ENCODE measurements around the gene PPRC1. TPM values are rescaled to one million over a fixed set of nuclear protein-coding genes. Genes with fewer than 3 reads are reported as not detected.

The PPRC1 gene
- total RNA-seq, 1 donor from 2014 or later, result 27.4 TPM

DNA sequence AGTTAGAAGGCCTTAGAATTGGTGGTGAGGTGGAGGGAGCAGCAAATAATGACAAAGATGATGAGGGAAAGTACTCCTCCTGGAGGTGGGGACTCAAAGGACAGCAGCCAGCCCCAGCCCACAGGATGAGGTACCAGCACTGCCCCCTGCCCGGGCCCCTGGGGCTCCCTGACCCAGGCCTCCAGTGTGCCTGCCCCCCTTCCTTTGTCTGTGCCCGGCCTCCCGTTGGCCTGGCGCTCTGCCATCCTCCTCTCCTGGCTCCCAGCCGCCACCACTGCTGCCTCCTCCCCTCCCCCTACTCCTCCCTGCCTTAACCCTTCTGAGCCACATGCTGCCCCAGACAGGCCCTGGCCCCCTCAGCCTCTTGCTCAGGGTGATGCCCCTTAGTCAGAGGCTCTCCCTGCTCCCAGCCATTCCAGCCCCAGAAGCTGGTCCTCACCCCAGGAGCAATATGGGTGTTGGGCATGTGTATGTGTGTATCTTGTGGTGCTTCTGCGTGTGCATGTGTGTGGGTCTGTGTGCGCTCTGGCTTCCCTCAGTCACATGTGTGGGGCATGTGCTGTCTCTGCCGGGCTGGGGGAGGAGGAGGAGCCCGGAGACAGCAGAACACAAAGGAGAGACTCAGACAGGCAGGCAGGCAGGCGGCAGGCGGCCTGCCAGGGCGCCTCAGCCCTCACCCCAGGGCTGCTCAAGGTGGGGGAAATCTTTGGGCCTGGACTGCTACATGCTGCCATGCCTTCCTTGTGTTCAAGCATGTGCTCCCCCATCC lies 15.3 kb upstream of the PPRC1 start:
- ATAC-seq, result peak; percentile 12

- ATAC-seq, result no peak
Measured at GRCh38 chr10:102118867-102119266, 14.0 kb upstream of the PPRC1 start.

DNA sequence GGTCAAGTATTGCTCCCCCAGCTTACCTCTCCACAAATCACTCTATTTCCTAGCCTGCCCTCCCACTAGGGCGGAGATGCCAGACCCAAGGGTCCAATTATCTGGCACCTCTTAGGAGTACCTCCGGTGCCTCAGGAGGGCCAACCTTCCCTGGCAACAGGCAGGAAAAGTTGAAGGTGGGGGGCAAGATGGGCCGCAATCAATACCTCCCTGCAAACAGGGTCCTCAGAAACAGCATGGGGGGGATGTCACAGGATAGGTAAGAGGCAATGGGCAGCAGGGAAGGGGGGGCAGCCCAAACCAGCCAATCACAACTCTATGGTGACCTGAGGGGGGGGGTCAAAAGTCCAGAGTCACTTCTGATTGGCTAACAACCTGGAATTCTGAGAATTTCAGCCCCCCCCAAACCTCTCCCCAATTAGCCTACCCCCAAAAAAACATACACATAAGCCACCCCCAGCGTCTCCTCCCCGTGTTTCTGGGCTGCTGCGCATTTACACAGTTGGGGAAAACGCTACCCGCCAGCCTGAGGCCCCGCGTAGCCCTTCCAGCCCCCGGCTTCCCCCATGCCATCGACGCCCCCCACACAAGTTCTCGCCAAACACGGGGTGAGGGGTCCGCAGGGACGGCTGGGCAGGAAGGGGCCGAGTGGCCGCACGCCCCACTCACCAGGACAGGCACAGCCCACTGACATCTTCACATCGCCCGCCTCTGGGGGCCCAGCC lies 13.3 kb upstream of the PPRC1 start:
- ATAC-seq, result peak; percentile 5

DNA sequence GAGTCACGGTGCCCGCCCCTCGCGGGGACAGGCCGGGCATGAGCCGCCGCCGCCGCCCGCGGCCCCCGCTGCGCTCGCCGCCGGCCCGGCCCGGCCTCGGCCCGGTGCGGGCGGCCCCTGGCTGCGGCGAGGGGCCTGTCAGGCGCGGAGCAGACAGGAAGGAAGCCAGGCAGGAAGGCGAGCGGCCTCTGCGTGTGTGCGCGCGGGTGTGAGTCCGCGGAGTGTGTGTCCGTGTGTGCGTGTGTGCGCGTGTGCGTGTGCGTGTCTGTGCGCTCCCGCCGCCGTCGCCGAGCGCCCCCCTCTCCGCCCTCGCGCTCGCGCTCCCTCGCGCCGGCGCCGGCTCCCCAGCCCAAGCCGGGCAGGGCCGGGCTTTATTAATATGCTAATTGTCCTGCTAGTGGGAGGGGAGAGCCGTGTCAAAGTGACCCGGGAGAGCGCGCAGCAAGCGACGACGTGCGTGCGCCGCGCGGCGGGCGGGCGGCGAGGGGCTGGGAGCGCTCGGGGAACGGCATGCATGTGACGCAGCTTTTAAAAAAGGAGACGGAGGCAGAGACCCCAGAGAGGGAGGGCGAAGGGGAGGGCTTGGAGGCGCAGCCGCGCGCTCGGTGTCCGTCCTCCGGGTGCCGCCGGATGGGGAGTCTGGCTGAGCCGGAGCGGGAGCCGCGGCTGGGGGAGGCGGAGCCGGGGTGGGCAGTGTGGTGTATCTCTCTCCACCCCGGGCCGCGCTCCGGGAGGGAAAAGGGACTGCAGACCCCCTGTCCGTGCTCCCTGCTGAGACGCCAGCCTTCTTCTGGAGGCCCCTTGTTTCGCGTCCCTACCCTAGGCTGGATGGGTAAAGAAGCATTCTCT lies 12.5 kb upstream of the PPRC1 start, which contains the start of gene LDB1:
Gene LDB1 (minus strand): TSS at position 227 of the 849 bp plus-strand sequence. CDS start 258 bp downstream, outside the sequence.
- ATAC-seq, result peak; percentile 59

GRCh38 chr10:102120991-102121738 lies 11.7 kb upstream of the PPRC1 start:
- ATAC-seq, result peak; percentile 2

DNA sequence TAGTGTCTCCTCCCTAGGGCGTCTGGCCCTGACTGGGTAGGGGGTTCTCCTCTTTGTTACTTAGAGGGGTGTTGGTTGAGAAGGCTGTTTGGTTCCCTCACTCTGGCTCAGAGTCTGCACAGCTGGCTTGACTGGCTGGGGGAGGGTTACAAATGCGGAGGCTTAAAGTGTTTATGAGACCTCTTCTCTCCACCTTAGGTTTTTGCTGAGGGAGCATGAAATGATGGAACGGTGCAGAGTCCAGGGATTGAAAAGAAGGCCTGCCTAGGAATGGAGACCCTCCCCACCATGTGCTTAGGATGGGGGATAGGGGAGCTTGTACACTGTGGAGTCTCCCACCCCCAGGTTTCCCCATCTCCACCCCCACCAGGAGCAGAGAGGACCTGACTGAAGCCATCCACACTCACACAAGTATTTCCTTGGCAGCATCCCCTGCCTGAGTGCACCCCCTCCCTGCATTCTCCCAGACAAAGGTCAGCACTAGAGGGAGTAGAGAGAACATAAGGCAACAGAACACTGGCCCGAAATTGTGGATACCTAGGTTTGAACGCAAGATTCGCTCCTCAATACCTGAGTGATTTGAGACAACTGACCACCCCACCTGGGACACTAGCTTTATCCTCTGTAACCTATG lies 11.0 kb upstream of the PPRC1 start:
- no peak for ATAC-seq

GRCh38 chr10:102122450-102122849 lies 10.4 kb upstream of the PPRC1 start:
- ATAC-seq, result no peak

DNA sequence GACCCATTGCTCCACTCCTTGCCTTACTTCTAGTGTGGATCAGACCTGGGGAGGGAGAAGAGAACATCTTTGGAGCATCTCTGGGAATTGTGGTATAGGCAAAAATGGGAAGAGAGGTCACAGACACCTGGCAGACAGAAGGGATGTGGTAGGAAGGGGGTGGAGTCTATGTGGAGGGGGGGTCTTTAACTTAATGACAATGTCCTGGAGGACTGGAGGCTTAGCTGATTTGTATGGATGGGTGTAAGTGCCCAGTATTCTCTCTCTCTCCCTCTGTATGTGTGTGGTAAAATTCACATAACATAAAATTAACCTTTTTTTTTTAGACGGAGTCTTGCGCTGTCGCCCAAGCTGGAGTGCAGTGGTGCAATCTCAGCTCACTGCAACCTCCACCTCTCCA lies 9.6 kb upstream of the PPRC1 start:
- ATAC-seq, result no peak

DNA sequence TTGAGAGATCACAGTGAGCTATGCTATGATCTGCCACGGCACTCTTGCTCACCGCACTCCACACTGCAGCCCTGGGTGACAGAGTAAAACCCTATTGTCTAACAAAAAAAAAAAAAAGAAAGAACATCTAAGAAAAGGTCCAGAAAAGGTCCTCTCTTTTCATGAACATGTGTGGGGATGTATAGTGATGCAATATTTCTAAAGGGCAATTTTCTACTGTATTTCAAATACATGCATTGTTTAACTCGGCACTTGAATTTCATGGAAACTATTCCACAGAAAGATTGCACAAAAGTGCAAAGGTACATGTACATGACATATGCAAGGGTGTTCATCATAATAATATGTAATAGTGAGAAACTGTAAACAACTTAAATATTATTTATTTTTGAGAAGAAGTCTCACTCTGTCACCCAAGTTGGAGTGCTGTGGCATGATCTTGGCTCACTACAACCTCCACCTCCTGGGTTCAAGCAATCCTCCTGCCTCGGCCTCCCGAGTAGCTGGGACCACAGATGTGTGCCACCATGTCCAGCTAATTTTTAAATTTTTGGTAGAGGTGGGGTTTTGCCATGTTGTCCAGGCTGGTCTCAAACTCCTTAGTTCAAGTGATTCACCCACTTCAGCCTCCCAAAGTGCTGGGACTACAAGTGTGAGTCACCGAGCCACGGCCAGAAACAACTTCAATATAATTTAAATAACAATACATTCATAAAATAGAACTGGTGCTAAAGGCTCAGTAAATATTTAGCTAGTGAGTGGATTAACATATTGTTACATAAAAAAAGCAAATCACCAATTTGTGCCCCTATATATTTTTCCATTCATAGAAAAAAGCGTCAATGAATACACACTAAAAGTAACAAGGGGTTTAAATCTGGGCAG lies 1.3 kb upstream of the PPRC1 start:
- no peak for ATAC-seq

- ATAC-seq, result no peak
Measured at GRCh38 chr10:102132193-102132562, 662 bp upstream of the PPRC1 start.

GRCh38 chr10:102133373-102134195 lies 744 bp downstream of the PPRC1 start:
- ATAC-seq, result peak; percentile 61

DNA sequence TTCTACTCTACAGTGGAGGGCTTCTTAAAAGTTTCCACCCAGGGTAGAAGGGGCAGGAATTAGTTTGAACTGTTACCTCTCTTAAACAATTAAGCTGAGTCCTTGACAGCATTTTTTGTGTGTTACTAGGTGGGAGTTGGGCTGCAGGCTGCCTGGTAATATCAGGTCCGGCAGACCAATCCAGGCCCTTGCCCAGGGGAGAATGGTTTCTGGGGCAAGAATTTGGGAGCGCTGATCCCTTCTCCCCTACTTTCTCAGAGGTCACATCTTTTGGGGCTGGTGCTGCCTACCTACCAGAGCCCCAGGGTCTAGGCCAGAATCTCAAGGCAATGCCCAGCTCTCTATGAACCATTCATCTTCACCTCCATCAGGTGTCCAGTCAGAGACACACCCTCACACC lies 1.6 kb downstream of the PPRC1 start:
- no peak for ATAC-seq

DNA sequence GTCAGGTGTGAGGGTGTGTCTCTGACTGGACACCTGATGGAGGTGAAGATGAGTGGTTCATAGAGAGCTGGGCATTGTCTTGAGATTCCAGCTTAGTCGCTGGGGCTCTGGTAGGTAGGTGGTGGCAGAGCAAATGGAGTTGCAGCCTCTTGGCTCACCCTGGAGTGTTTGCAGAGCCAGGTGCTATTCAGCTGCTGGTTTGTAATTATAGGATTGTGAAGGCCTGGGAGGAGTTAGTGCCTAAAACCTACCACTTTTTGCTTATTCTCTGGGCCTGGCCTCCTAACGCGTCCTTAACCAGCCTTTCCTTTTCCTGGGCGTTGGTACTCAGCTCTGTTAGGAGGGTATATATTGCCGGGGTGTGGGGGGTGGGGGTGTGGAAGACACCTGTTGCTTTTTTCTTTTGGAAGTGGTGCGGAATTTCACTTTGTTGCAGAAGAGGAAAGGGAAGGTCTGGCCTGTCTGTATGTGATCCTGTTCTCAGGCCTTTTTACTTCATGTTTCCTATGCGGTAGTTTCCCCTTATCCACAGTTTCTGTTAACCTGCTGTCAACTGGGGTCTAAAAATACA lies 3.2 kb downstream of the PPRC1 start:
- peak; percentile 2 for ATAC-seq

DNA sequence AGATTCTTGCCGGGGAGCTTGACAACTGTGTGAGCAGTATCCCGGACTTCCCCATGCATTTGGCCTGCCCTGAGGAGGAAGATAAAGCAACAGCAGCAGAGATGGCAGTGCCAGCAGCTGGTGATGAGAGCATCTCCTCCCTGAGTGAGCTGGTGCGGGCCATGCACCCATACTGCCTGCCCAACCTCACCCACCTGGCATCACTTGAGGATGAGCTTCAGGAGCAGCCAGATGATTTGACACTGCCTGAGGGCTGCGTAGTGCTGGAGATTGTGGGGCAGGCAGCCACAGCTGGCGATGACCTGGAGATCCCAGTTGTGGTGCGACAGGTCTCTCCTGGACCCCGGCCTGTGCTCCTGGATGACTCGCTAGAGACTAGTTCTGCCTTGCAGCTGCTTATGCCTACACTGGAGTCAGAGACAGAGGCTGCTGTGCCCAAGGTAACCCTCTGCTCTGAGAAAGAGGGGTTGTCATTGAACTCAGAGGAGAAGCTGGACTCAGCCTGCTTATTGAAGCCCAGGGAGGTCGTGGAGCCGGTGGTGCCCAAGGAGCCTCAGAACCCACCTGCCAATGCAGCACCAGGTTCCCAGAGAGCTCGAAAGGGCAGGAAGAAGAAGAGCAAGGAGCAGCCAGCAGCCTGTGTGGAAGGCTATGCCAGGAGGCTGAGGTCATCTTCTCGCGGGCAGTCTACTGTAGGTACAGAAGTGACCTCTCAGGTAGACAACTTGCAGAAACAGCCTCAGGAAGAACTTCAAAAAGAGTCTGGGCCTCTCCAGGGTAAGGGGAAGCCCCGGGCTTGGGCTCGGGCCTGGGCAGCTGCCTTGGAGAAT lies 6.7 kb downstream of the PPRC1 start:
- ATAC-seq, result no peak

DNA sequence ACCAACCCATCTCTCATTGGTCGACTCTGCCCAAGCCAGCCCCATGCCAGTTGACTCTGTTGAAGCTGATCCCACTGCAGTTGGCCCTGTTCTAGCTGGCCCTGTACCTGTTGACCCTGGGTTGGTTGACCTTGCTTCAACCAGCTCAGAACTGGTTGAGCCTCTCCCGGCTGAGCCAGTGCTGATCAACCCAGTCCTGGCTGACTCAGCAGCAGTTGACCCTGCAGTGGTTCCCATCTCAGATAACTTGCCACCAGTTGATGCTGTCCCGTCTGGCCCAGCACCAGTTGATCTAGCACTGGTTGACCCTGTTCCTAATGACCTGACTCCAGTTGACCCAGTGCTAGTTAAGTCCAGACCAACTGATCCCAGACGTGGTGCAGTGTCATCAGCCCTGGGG lies 7.4 kb downstream of the PPRC1 start:
- peak; percentile 23 for ATAC-seq

GRCh38 chr10:102140913-102141540 lies 8.2 kb downstream of the PPRC1 start:
- ATAC-seq, result no peak

- no peak for ATAC-seq
Measured at GRCh38 chr10:102141583-102142107, 8.8 kb downstream of the PPRC1 start.

- ATAC-seq, result no peak
Measured at GRCh38 chr10:102146971-102147428, 14.2 kb downstream of the PPRC1 start.
